Measurements from ENCODE around the gene CHRNB2.

DNA sequence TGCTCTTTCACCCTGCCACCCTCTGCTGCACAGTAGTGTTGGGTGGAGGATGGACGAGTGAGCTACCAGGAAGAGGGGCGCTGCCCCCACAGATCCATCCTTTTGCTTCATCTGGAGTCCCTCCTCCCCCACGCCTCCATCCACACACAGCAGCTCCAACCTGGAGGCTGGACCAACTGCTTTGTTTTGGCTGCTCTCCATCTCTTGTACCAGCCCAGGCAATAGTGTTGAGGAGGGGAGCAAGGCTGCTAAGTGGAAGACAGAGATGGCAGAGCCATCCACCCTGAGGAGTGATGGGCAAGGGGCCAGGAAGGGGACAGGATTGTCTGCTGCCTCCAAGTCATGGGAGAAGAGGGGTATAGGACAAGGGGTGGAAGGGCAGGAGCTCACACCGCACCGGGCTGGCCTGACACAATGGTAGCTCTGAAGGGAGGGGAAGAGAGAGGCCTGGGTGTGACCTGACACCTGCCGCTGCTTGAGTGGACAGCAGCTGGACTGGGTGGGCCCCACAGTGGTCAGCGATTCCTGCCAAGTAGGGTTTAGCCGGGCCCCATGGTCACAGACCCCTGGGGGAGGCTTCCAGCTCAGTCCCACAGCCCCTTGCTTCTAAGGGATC lies 8.5 kb downstream of the CHRNB2 start:
- TF ChIP-seq EZH2 (IDR thresholded peaks at IDR 0.05; ENCODE audit: insufficient read depth, poor library complexity, severe bottlenecking) (no peak), EZH2phosphoT487 (IDR thresholded peaks at IDR 0.05; ENCODE audit: insufficient read depth, low read depth) (no peak)

All from GM23248 (cell line).